IPS-18a (cell line): ENCODE measurements around the gene HEMGN.

Source experiments
- H3K27ac ChIP-seq: one replicate; pipeline ENCODE4 v1.5.1; 2013; ENCODE audit warnings: low read length
- H3K27me3 ChIP-seq: one replicate; pipeline ENCODE4 v1.6.1; 2013; ENCODE audit warnings: mild to moderate bottlenecking, low read length; ENCODE audit not compliant: control insufficient read depth, insufficient read depth
- H3K36me3 ChIP-seq: one replicate; pipeline ENCODE4 v1.6.1; 2013; ENCODE audit warnings: low read depth, low read length; ENCODE audit not compliant: control insufficient read depth
- H3K4me1 ChIP-seq: one replicate; pipeline ENCODE4 v1.6.1; 2013; ENCODE audit warnings: low read depth, low read length; ENCODE audit not compliant: control insufficient read depth
- H3K4me3 ChIP-seq: one replicate; pipeline ENCODE4 v1.5.1; 2013; ENCODE audit warnings: low read length
- H3K9ac ChIP-seq: one replicate; pipeline ENCODE4 v1.6.1; 2013; ENCODE audit warnings: mild to moderate bottlenecking, low read length, moderate library complexity
- H3K9me3 ChIP-seq: one replicate; pipeline ENCODE4 v1.6.1; 2013; ENCODE audit warnings: low read depth, low read length; ENCODE audit not compliant: control insufficient read depth

The HEMGN gene

GRCh38 chr9:97940741-97941140, 2.8 kb upstream of the HEMGN start:
- Histone ChIP-seq H3K27me3 (peaks cover 89% of the 10 kb centered on the region), H3K9ac (no peak overlapping the region), H3K9me3 (no peaks in the 10 kb centered on the region), H3K4me1 (no peaks in the 10 kb centered on the region), H3K36me3 (no peaks in the 10 kb centered on the region), H3K4me3 (no peak overlapping the region), H3K27ac (no peak overlapping the region)

- Histone ChIP-seq H3K27ac (no peak overlapping the region), H3K36me3 (no peaks in the 10 kb centered on the region), H3K9ac (no peak overlapping the region), H3K4me3 (no peak overlapping the region), H3K9me3 (no peaks in the 10 kb centered on the region), H3K27me3 (peaks cover 94% of the 10 kb centered on the region), H3K4me1 (no peaks in the 10 kb centered on the region)
Observed at GRCh38 chr9:97940233-97940632, 2.3 kb upstream of the HEMGN start.

GRCh38 chr9:97936998-97937397, 974 bp downstream of the HEMGN start:
- Histone ChIP-seq H3K27ac (no peak overlapping the region), H3K9ac (no peak overlapping the region), H3K9me3 (no peaks in the 10 kb centered on the region), H3K27me3 (peaks cover 84% of the 10 kb centered on the region), H3K36me3 (no peaks in the 10 kb centered on the region), H3K4me1 (no peaks in the 10 kb centered on the region), H3K4me3 (no peak overlapping the region)

- H3K9me3 ChIP-seq, result no peaks in the 10 kb centered on the region
- peaks cover 84% of the 10 kb centered on the region for H3K27me3 ChIP-seq
- no peak overlapping the region for H3K27ac ChIP-seq
- no peaks in the 10 kb centered on the region for H3K4me1 ChIP-seq
- H3K4me3 ChIP-seq, result no peak overlapping the region
- H3K9ac ChIP-seq, result no peak overlapping the region
- H3K36me3 ChIP-seq, result no peaks in the 10 kb centered on the region
Observed at GRCh38 chr9:97935276-97935675, 2.7 kb downstream of the HEMGN start.

- Histone ChIP-seq H3K9ac (no peak overlapping the region), H3K36me3 (no peaks in the 10 kb centered on the region), H3K27ac (no peak overlapping the region), H3K4me3 (no peak overlapping the region), H3K9me3 (no peaks in the 10 kb centered on the region), H3K4me1 (no peaks in the 10 kb centered on the region), H3K27me3 (peaks cover 84% of the 10 kb centered on the region)
Observed at GRCh38 chr9:97934321-97935115, 3.5 kb downstream of the HEMGN start.

- Histone ChIP-seq H3K9me3 (no peaks in the 10 kb centered on the region), H3K27ac (no peak overlapping the region), H3K36me3 (no peaks in the 10 kb centered on the region), H3K4me1 (no peaks in the 10 kb centered on the region), H3K27me3 (peaks cover 82% of the 10 kb centered on the region), H3K4me3 (no peak overlapping the region), H3K9ac (no peak overlapping the region)
Observed at GRCh38 chr9:97933297-97933998, 4.5 kb downstream of the HEMGN start.

- no peaks in the 10 kb centered on the region for H3K9me3 ChIP-seq
- no peak overlapping the region for H3K4me3 ChIP-seq
- no peaks in the 10 kb centered on the region for H3K4me1 ChIP-seq
- peaks cover 79% of the 10 kb centered on the region for H3K27me3 ChIP-seq
- H3K27ac ChIP-seq, result no peak overlapping the region
- H3K9ac ChIP-seq, result no peak overlapping the region
- H3K36me3 ChIP-seq, result no peaks in the 10 kb centered on the region
Observed at GRCh38 chr9:97930972-97931371, 7.0 kb downstream of the HEMGN start.

- H3K36me3 ChIP-seq, result no peaks in the 10 kb centered on the region
- no peaks in the 10 kb centered on the region for H3K4me1 ChIP-seq
- no peak overlapping the region for H3K4me3 ChIP-seq
- H3K9ac ChIP-seq, result no peak overlapping the region
- peaks cover 80% of the 10 kb centered on the region for H3K27me3 ChIP-seq
- no peaks in the 10 kb centered on the region for H3K9me3 ChIP-seq
- no peak overlapping the region for H3K27ac ChIP-seq
Observed at GRCh38 chr9:97928986-97929604, 8.9 kb downstream of the HEMGN start.

- Histone ChIP-seq H3K36me3 (no peaks in the 10 kb centered on the region), H3K27me3 (peaks cover 77% of the 10 kb centered on the region), H3K9me3 (no peaks in the 10 kb centered on the region), H3K27ac (no peak overlapping the region), H3K9ac (no peak overlapping the region), H3K4me3 (no peak overlapping the region), H3K4me1 (peaks cover 4% of the 10 kb centered on the region)
Observed at GRCh38 chr9:97925497-97926334, 12.3 kb downstream of the HEMGN start.

GRCh38 chr9:97924386-97924785, 13.6 kb downstream of the HEMGN start:
- no peak overlapping the region for H3K4me3 ChIP-seq
- H3K9ac ChIP-seq, result no peak overlapping the region
- H3K9me3 ChIP-seq, result no peaks in the 10 kb centered on the region
- peaks cover 4% of the 10 kb centered on the region for H3K4me1 ChIP-seq
- H3K36me3 ChIP-seq, result no peaks in the 10 kb centered on the region
- peaks cover 75% of the 10 kb centered on the region for H3K27me3 ChIP-seq
- no peak overlapping the region for H3K27ac ChIP-seq

- Histone ChIP-seq H3K27me3 (peaks cover 67% of the 10 kb centered on the region), H3K27ac (no peak overlapping the region), H3K36me3 (no peaks in the 10 kb centered on the region), H3K9ac (no peak overlapping the region), H3K9me3 (no peaks in the 10 kb centered on the region), H3K4me3 (no peak overlapping the region), H3K4me1 (peaks cover 4% of the 10 kb centered on the region)
Observed at GRCh38 chr9:97923529-97924108, 14.4 kb downstream of the HEMGN start.
